GM21576 (cell line): ENCODE results near the gene FAM131B.

Experiments
- ATAC-seq: cut with Tn5 transposase; IDR thresholded peaks from one replicate; pipeline ENCODE4 v1.9.1; 2021; ENCODE audit warnings: mild to moderate bottlenecking, moderate library complexity; ENCODE audit not compliant: unreplicated experiment

FAM131B gene

GRCh38 chr7:143360788-143361551 is 1.5 kb downstream of the FAM131B start:
- ATAC-seq = no peak

GRCh38 chr7:143359771-143360353 is 2.7 kb downstream of the FAM131B start:
- no peak for ATAC-seq

DNA sequence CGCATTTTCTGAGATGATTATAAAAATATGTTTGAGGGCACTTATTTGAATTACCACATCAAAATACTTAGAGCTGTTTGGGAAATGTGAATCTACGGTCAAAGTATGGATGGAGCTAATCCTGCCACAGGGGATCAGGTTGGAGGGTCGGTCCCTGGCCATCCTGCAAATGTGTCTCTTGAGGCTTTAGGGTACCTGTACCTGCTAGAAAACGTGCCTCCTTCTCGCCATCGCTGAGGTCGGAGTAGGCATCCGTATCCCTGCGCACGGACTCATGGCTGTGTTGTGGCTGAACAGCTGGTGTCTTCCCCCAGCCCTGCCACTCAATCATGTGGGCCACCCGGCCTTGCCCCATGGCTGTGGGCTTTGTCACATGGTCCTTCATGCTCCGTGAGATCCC is 3.9 kb downstream of the FAM131B start:
- ATAC-seq = no peak

DNA sequence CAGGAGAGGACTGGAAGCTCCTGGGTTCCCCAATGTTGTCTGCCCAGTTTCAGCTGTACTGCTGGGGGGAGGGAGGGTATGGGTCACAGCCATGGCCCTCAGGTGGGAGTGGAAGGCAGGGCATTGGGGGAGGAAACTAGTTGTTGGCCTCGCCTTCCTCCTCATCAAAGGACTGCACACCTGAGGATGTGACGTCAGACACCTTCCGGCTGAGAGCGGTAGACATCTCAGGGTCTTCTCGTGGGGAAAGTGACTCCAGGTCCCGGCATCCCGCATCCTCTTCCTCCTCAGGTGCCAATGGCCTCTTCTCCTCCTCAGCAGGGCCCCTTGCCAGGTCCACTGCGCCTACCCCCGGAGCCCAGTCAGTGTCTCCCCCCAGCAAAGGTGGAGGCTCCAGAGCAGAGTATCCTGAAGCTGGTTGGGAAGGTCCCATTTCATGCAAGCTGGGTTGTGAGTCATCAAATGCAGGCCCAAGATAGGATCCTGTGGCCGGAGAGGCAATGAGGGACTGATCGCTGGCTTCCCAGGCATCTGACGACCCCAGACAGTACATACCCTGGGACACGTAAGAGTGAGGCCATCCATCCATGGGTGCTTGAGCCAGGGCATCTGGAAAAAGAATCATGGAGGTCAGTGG is 6.0 kb downstream of the FAM131B start:
- no peak for ATAC-seq

- no peak for ATAC-seq
Observed at GRCh38 chr7:143355450-143356385, 6.8 kb downstream of the FAM131B start.

GRCh38 chr7:143354965-143355364 is 7.5 kb downstream of the FAM131B start:
- no peak for ATAC-seq

- ATAC-seq = no peak
Observed at GRCh38 chr7:143354376-143354775, 8.1 kb downstream of the FAM131B start.

GRCh38 chr7:143352531-143353002 is 9.9 kb downstream of the FAM131B start:
- no peak for ATAC-seq

GRCh38 chr7:143351574-143351973 is 10.9 kb downstream of the FAM131B start:
- no peak for ATAC-seq

DNA sequence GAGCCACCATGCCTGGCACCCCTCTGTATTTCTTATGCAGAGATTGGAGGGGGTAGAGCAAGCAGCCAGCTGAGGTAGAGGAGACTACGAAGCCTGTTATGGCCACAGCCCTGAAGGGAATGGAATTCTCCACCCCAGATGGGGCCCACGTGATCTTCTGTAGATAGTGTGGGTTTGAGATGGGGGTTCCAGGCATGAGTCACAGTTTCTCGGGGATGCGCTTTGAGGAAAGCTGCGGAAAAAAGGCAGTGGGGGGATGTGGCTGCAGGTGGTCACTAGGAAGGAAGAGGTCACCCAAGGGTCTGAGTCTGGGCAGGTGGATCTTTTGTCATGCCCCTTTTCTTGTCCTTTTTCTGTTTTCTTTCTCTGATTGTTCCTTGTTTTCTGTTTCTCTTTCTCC is 11.5 kb downstream of the FAM131B start:
- ATAC-seq = no peak

- ATAC-seq = no peak
Observed at GRCh38 chr7:143347950-143348349, 14.6 kb downstream of the FAM131B start.

DNA sequence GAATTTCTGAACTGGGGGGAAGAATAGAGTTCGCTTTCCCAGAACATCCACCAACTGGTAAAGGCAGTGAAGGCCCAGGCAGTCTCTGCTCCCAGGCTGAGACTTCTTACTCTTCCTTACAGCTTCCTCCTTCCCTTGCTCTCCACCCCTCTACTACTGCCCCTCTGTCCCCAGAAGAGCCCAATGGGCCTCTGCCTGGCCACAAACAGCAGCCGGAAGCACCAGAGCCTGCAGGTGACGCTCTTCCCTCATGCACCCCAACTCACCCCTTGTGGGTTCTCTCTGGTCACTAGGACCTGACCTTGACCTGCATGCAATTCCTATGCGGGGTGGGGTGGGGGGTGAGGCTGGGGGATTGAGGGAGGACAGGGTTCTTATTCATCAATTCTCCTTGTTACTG is 16.5 kb downstream of the FAM131B start:
- no peak for ATAC-seq

GRCh38 chr7:143345428-143345900 is 17.0 kb downstream of the FAM131B start:
- peak; percentile 71 for ATAC-seq

DNA sequence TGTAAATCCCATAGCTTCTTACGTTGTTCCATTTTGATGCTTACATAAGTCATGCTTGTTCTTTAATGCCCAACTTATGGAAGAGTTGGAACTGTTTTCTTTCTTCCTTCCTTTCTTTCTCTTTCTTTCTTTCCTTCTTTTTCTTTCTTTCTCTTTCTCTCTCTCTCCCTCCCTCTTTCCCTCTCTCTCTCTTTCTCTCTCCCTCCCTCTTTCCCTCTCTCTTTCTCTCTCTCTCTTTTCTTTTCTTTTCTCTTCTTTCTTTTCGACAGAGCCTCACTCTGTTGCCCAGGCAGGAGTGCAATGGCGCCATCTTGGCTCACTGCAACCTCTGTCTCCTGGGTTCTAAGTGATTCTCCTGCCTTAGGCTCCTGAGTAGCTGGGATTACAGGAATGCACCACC is 18.9 kb downstream of the FAM131B start:
- ATAC-seq = no peak

DNA sequence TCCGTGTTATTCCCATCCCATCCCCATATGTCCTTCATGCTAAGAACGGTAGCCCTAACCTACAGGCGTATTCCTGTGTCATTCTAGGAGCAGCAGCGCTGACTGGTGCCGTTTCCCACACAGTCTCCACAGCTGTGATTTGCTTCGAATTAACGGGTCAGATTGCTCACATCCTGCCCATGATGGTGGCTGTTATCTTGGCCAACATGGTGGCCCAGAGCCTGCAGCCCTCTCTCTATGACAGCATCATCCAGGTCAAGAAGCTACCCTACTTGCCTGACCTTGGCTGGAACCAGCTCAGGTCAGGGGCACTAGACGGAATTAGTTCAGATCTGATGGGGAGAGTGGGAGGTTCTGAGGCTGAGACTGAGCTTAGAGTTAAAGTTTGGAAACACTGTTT is 20.7 kb downstream of the FAM131B start:
- ATAC-seq = no peak

- ATAC-seq = no peak
Observed at GRCh38 chr7:143337216-143337615, 25.3 kb downstream of the FAM131B start.

DNA sequence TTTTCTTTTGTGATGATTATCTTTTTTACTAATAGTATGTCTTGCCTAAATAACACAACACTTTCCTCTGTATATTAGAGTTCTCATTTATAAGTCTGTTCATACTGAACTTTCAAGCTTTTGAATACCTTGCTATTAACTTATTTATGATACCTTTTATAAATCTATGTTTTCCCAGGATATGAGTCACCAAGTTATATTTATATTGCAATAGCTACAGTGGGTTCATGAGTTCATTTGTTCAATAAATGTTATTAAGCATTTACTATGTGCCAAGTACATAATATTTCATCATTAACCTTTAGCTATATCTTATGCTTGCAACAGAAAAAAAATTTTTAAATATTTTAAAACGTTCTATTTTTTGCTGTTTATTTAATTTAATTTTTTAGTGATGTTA is 28.3 kb downstream of the FAM131B start:
- ATAC-seq = no peak

DNA sequence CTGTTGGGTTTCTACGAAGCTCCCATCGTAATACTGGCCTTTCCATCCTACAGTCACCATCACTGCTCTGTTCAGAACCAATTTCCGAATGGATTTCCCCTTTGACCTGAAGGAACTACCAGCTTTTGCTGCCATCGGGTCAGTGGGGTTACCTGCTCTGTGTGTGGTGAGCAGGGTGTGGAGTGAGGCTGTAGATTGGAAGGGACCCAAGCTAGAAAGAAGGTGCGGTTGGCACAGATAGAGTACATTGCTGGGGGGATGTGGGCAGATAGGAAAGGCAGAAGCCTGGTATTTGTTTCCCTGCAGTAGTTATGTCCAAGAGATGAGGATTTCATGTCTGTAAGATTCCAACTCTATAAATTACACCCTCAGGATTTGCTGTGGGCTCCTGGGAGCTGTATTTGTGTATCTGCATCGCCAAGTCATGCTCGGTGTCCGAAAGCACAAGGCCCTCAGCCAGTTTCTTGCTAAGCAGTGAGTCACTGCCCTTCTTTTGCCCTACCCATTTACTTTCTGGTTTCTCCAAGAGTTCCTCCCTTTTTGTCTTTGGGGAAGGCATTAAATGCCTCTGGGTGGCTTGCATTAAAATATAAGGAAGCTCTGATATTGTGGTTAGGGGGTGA is 31.2 kb downstream of the FAM131B start:
- no peak for ATAC-seq

DNA sequence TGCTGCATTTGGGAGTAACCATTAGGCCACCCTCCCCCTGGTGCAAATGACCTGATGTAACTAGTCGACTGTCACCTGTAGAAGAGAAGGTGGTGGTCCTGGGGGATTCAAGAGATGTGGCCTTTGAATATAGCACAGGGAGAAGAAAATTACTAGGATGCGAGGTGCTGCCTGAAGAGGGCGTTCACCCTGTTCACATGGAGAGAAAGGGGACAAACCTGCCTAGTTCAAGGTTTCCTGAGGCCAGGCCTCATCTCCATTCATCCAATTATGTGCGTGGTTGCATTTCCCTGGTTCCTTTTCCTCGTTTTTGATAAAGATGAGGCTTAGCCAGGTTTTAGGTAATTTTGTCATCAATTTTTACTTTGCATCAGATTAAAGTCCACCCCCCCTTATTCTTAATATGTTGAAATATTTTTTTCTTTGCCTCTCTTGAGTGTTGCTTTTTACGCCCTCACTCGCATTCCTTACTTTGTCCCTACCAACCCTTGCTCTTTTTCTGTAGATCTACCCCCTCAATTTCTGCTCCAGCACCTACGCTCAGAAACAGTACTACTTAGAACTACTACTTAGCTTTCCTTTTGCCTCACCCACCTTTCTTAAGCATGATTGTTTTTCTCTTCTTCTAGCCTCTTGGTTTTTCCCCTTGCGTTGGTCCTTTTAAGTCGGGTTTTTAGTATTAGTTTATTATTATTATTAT is 32.9 kb downstream of the FAM131B start:
- no peak for ATAC-seq

- ATAC-seq = no peak
Observed at GRCh38 chr7:143327903-143328302, 34.6 kb downstream of the FAM131B start.
